ENCODE data around the gene SERPINA9.

DNA sequence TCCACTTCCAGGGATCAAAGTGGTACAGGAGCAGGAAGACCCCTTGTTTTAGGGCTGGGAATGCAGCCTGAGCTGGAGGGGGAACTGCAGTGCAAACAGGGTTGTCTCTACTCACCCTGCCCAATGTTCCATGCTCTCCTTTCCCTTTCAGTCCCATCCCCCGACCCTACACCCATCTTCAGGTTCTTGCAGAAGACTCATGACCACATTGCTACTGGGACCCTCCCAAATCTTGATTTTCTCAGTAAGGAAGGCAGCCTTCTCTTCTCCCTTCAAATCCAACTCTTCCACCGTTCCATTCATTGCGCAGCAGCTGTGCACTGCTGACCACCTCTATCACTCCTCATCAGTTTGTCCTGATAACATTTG, 25.3 kb downstream of the SERPINA9 start:
- TF ChIP-seq, protein P1, sequence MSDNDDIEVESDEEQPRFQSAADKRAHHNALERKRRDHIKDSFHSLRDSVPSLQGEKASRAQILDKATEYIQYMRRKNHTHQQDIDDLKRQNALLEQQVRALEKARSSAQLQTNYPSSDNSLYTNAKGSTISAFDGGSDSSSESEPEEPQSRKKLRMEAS (IDR thresholded peaks at IDR 0.05; ENCODE audit: low read depth, low read length): no peak
- TF ChIP-seq MYC (IDR thresholded peaks at IDR 0.05; ENCODE audit: low read depth, low read length): no peak
- TF ChIP-seq, protein P2, sequence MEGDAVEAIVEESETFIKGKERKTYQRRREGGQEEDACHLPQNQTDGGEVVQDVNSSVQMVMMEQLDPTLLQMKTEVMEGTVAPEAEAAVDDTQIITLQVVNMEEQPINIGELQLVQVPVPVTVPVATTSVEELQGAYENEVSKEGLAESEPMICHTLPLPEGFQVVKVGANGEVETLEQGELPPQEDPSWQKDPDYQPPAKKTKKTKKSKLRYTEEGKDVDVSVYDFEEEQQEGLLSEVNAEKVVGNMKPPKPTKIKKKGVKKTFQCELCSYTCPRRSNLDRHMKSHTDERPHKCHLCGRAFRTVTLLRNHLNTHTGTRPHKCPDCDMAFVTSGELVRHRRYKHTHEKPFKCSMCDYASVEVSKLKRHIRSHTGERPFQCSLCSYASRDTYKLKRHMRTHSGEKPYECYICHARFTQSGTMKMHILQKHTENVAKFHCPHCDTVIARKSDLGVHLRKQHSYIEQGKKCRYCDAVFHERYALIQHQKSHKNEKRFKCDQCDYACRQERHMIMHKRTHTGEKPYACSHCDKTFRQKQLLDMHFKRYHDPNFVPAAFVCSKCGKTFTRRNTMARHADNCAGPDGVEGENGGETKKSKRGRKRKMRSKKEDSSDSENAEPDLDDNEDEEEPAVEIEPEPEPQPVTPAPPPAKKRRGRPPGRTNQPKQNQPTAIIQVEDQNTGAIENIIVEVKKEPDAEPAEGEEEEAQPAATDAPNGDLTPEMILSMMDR (IDR thresholded peaks at IDR 0.05; ENCODE audit: low read depth, low read length): no peak
